B cell (primary cell): ENCODE data around the gene LYRM1. TPM values are rescaled to one million over a fixed set of nuclear protein-coding genes. Genes with fewer than 3 reads are reported as not detected.

Experiments used
- ATAC-seq: fragments of 200-7000 bp; cut with Tn5 transposase; one replicate; pipeline ENCODE4 v1.10.0; 2021; ENCODE audit warnings: low read depth, mild to moderate bottlenecking, moderate number of reproducible peaks, moderate library complexity
- CTCF ChIA-PET: fragments of 350-600 bp; sonication (Branson Sonifier 250); formaldehyde crosslinking; loops from one replicate; lab custom pipeline; 2021; ENCODE audit warnings: antibody characterized with exemption, inconsistent platforms; lab: Charles Lee
- POLR2A ChIA-PET: fragments of 350-600 bp; sonication (Branson Sonifier 250); formaldehyde crosslinking; loops from one replicate; lab custom pipeline; 2021; ENCODE audit warnings: antibody characterized with exemption; lab: Charles Lee
- DNase-seq: peaks from one replicate; pipeline ENCODE4 v3.0.0; 2013
- H2AFZ ChIP-seq: 2 replicates; pipeline ENCODE4 v1.6.1; 2012; ENCODE audit warnings: mild to moderate bottlenecking, low read depth, low read length; ENCODE audit not compliant: insufficient read depth, poor library complexity, severe bottlenecking
- H3K27ac ChIP-seq, 2 donors: 1 replicate in 1 of 2; 2 replicates in 1 of 2; pipeline ENCODE4 v1.5.1; 2012 to 2013; ENCODE audit warnings: low read length in 2 of 2, mild to moderate bottlenecking in 2 of 2, moderate library complexity in 1 of 2
- H3K27me3 ChIP-seq, 4 experiments: fragments of 200-600 bp in 1 of 4; sonication (generic) in 1 of 4; replicated peaks in 1 of 4; 1 replicate in 2 of 4; 2 replicates in 2 of 4; pipeline versions ENCODE4 v1.6.1 to v1.7.0; 2013 to 2016; ENCODE audit warnings: low read length in 3 of 4, mild to moderate bottlenecking in 2 of 4, mixed read lengths in 1 of 4, moderate library complexity in 1 of 4; ENCODE audit not compliant: insufficient read depth in 4 of 4, control insufficient read depth in 3 of 4; ENCODE audit errors: control extremely low read depth in 1 of 4
- H3K36me3 ChIP-seq, 2 experiments: replicated peaks in 1 of 2; 1 replicate in 1 of 2; 2 replicates in 1 of 2; pipeline versions ENCODE4 v1.6.1 to v1.7.1; 2013; ENCODE audit warnings: low read length in 1 of 2; ENCODE audit not compliant: insufficient read depth in 2 of 2, control insufficient read depth in 1 of 2; ENCODE audit errors: control extremely low read depth in 1 of 2, extremely low read depth in 1 of 2
- H3K4me1 ChIP-seq, 2 donors: fragments of 200-600 bp in 1 of 2; sonication (generic) in 1 of 2; 1 replicate in 1 of 2; 2 replicates in 1 of 2; pipeline versions ENCODE4 v1.5.1 to v1.6.1; 2013 to 2017; ENCODE audit warnings: low read length in 2 of 2; ENCODE audit not compliant: control insufficient read depth in 2 of 2, insufficient read depth in 2 of 2
- H3K4me2 ChIP-seq: replicated peaks from 2 replicates; pipeline ENCODE3; 2012; ENCODE audit warnings: mild to moderate bottlenecking, low read depth, low read length; ENCODE audit not compliant: poor library complexity, severe bottlenecking
- H3K4me3 ChIP-seq, 5 experiments: fragments of 200-600 bp in 1 of 5; sonication (generic) in 1 of 5; 1 replicate in 3 of 5; 2 replicates in 2 of 5; pipeline versions ENCODE4 v1.5.1 to v1.7.0; 2011 to 2016; ENCODE audit warnings: low read length in 4 of 5, mild to moderate bottlenecking in 4 of 5, low read depth in 2 of 5, control low read depth in 1 of 5, moderate library complexity in 1 of 5; ENCODE audit not compliant: insufficient read depth in 1 of 5; ENCODE audit errors: control extremely low read depth in 1 of 5, extremely low read depth in 1 of 5
- H3K79me2 ChIP-seq: fragments of 200-600 bp; sonication (generic); one replicate; pipeline ENCODE4 v1.6.0; 2016; ENCODE audit warnings: low read length; ENCODE audit not compliant: control insufficient read depth, insufficient read depth
- H3K9ac ChIP-seq: fragments of 200-600 bp; sonication (generic); 2 replicates; pipeline ENCODE4 v1.6.1; 2017; ENCODE audit warnings: mild to moderate bottlenecking, low read length, moderate library complexity
- H3K9me3 ChIP-seq, 3 donors: one replicate each; pipeline versions ENCODE4 v1.6.1 to v1.7.1; 2013; ENCODE audit warnings: low read length in 2 of 3; ENCODE audit not compliant: control insufficient read depth in 2 of 3, insufficient read depth in 1 of 3; ENCODE audit errors: control extremely low read depth in 1 of 3
- H4K20me1 ChIP-seq: 2 replicates; pipeline ENCODE4 v1.6.0; 2012; ENCODE audit warnings: mild to moderate bottlenecking, low read length; ENCODE audit not compliant: insufficient read depth, control insufficient read depth, poor library complexity, severe bottlenecking
- H3K27ac Mint-ChIP-seq: one replicate; pipeline ENCODE4 v1.8.0; 2021; ENCODE audit warnings: mixed read lengths
- H3K27me3 Mint-ChIP-seq: one replicate; pipeline ENCODE4 v1.8.0; 2021; ENCODE audit warnings: mixed read lengths
- H3K4me1 Mint-ChIP-seq: one replicate; pipeline ENCODE4 v1.8.0; 2021; ENCODE audit warnings: mixed read lengths
- H3K4me3 Mint-ChIP-seq: one replicate; pipeline ENCODE4 v1.8.0; 2021; ENCODE audit warnings: mixed read lengths
- H3K9me3 Mint-ChIP-seq: one replicate; pipeline ENCODE4 v1.8.0; 2022; ENCODE audit warnings: mixed read lengths; ENCODE audit not compliant: insufficient read depth
- EZH2 ChIP-seq: IDR thresholded peaks from 2 replicates; pipeline ENCODE4 v1.6.1; 2012; ENCODE audit warnings: borderline replicate concordance, low read depth, mild to moderate bottlenecking, moderate library complexity, low read length; ENCODE audit not compliant: insufficient read depth, poor library complexity, severe bottlenecking
- WGBS: methylation state at CpG from one replicate; pipeline ENCODE4 v1.1.5; 2013; ENCODE audit warnings: missing lambda C conversion rate; ENCODE audit not compliant: insufficient coverage; 5-methylcytosine and 5-hydroxymethylcytosine counted together
- intact Hi-C: fragments of 100-400 bp; cut with micrococcal nuclease; formaldehyde crosslinking; loops from one replicate; pipeline ENCODE4 v1.10.0; 2022
- polyA plus RNA-seq: library from polyadenylated mRNA; depleted of rRNA; stranded (reverse); fragments of >200 nt; gene quantifications from 2 replicates; pipeline ENCODE4 v1.2.3, GENCODE V29; 2012
- total RNA-seq, 2 donors: library from RNA; stranded (reverse); fragments of 120-200 nt in 1 of 2; gene quantifications; 1 replicate in 1 of 2; 2 replicates in 1 of 2; pipeline versions ENCODE4 v1.2.3 to v1.2.4, GENCODE V29; 2013 to 2022
- TF ChIP-seq, protein P1 (sequence below): fragments of 200-600 bp; IDR thresholded peaks from one replicate; pipeline ENCODE4 v1.8.0; 2022; ENCODE audit warnings: antibody characterized with exemption, mild to moderate bottlenecking

The LYRM1 gene
- total and polyA plus RNA-seq, 2 donors (not counting 1 experiment from before 2014, with no cell fraction given), result 20.0 to 21.8 TPM

DNA sequence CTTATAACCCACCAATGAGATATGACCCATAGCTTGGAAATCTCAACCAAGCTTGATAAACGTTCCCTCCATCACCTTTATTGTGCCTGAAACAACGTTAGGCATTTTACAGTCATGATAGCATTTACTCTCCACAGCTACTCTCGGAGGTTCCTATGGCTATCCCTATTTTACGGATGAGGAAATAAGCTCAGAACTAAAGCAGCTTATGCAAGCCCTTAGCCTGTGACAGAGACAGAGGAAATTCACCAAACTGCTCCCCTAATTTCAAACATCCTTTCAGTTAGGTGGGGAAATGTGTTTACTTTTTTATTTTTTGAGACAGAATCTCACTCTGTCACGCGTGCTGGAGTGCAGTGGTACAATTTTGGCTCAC lies 19.1 kb upstream of the LYRM1 start:
- peaks cover 35% of the 10 kb centered on the region for H3K79me2 ChIP-seq
- Mint-ChIP-seq H3K9me3 (no peaks in the 10 kb centered on the region), H3K27ac (no peak overlapping the region), H3K4me3 (no peak overlapping the region), H3K27me3 (no peaks in the 10 kb centered on the region), H3K4me1 (peaks cover 6% of the 10 kb centered on the region)
- H4K20me1 ChIP-seq, result no peaks in the 10 kb centered on the region
- ChIA-PET CTCF (interaction anchor here (1.2 kb wide), 1 partner anchor 33 kb away, joined by 3 read pairs; no protein-coding TSS in a partner anchor), POLR2A (no interaction called here)
- no peaks in the 10 kb centered on the region for H3K27me3 ChIP-seq
- H3K4me3 ChIP-seq, result no peak overlapping the region
- no peaks in the 10 kb centered on the region for H3K9me3 ChIP-seq
- peaks cover 0 to 2% of the 10 kb centered on the region in 2 experiments for H3K36me3 ChIP-seq
- DNase-seq (no peak), ATAC-seq (no peak)
- TF ChIP-seq EZH2, result no peak
- TF ChIP-seq, protein P1, sequence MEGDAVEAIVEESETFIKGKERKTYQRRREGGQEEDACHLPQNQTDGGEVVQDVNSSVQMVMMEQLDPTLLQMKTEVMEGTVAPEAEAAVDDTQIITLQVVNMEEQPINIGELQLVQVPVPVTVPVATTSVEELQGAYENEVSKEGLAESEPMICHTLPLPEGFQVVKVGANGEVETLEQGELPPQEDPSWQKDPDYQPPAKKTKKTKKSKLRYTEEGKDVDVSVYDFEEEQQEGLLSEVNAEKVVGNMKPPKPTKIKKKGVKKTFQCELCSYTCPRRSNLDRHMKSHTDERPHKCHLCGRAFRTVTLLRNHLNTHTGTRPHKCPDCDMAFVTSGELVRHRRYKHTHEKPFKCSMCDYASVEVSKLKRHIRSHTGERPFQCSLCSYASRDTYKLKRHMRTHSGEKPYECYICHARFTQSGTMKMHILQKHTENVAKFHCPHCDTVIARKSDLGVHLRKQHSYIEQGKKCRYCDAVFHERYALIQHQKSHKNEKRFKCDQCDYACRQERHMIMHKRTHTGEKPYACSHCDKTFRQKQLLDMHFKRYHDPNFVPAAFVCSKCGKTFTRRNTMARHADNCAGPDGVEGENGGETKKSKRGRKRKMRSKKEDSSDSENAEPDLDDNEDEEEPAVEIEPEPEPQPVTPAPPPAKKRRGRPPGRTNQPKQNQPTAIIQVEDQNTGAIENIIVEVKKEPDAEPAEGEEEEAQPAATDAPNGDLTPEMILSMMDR, result no peak
- H3K4me2 ChIP-seq, result no peak overlapping the region
- intact Hi-C loops, result no loop called here
- H3K9ac ChIP-seq, result no peak overlapping the region
- no peak overlapping the region for H3K27ac ChIP-seq
- H2AFZ ChIP-seq, result no peak overlapping the region
- WGBS, result 94% methylated on average over 2 of the region's 6 CpGs
- no peaks in the 10 kb centered on the region for H3K4me1 ChIP-seq

- H3K4me3 Mint-ChIP-seq, result no peak overlapping the region
- no peak overlapping the region for H3K9ac ChIP-seq
- peaks cover 6% of the 10 kb centered on the region for H3K4me1 Mint-ChIP-seq
- no peak for DNase-seq
- no peaks in the 10 kb centered on the region for H3K9me3 Mint-ChIP-seq
- ATAC-seq, result no peak
- no peaks in the 10 kb centered on the region for H3K27me3 Mint-ChIP-seq
- intact Hi-C loops, result no loop called here
- ChIA-PET POLR2A (no interaction called here), CTCF (no interaction called here)
- H3K36me3 ChIP-seq, result peaks cover 0 to 2% of the 10 kb centered on the region in 2 experiments
- no peak overlapping the region for H3K27ac ChIP-seq
- TF ChIP-seq EZH2, result no peak
- TF ChIP-seq, protein P1, result no peak
- H3K27me3 ChIP-seq, result no peaks in the 10 kb centered on the region
- H3K4me2 ChIP-seq, result no peak overlapping the region
- H3K79me2 ChIP-seq, result peaks cover 36% of the 10 kb centered on the region
- H3K4me3 ChIP-seq, result no peak overlapping the region
- no peak overlapping the region for H2AFZ ChIP-seq
- H3K27ac Mint-ChIP-seq, result no peak overlapping the region
- H3K9me3 ChIP-seq, result no peaks in the 10 kb centered on the region
- no peaks in the 10 kb centered on the region for H4K20me1 ChIP-seq
- no CpG with 5 or more reads among the region's 5 CpGs for WGBS
- H3K4me1 ChIP-seq, result no peaks in the 10 kb centered on the region
These were observed 16.9 kb upstream of the LYRM1 start for GRCh38 chr16:20883554-20884239.
